SHP77 treated with DMSO at 0.1 percent for 48 hours (cell line): ENCODE data around the gene CHRNA1.

Experiments used
- DNase-seq: peaks from one replicate; lab custom pipeline; 2025; lab: John Stamatoyannopoulos, UW

CHRNA1 gene

DNA sequence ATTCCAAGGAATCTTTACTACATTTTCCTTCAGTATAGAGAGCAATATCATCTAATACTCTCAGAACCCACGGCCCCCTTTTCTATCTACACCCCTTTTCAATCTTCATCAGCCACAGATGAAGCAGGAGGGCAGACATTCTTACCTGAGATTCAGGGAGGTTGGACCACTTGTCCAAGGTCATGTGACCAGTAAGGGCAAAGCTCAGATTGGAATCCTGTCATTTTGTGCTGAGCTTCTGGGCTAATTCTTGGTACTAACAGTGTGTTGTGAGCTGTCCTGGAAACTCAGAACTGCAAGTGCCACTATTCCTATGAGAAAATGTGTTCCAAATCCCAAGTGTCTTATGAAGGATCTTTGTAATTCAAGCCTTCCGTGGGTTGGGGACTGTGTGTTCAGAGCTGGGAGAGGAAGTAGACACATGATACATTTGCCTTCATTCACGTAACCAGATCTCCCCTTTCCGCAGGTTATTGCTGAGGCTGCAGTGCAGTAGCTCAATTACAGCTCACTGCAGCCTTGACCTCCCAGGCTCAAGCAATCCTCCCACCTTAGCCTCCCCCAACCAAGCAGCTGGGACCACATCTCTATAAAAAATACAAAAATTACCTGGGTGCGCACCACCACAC is 3.3 kb downstream of the CHRNA1 start:
- DNase-seq = no peak

DNA sequence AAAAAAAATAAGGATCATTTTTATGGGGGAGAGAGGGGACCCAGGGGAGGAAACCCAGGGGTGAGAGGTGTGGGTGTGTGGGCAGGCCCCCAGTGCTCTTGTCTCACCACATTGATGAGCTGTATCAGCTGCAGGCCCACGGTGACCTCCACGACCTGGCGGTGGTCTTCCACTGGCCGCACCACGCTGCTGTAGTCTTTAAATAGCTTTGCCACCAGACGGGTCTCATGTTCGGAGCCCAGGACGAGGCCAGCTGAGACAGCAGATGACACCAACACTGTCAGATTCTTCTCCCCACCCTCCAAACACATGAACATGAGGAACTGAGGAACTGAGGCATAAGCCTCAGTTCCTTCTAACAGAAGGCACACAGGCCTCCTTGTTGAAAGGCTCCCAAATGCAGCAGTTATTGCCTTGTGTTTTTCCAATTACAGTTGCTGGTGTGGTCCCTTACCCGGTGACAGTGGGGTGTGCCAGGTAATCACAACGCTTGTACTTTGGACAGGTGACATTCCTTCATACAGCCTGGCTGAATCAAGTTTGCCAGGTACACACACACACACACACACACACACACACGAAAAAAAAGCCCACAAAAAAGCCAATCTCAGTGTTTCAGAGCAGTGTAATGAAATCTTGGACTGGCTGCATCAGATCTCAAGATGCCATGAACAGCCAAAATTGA is 4.7 kb downstream of the CHRNA1 start:
- DNase-seq = no peak

DNA sequence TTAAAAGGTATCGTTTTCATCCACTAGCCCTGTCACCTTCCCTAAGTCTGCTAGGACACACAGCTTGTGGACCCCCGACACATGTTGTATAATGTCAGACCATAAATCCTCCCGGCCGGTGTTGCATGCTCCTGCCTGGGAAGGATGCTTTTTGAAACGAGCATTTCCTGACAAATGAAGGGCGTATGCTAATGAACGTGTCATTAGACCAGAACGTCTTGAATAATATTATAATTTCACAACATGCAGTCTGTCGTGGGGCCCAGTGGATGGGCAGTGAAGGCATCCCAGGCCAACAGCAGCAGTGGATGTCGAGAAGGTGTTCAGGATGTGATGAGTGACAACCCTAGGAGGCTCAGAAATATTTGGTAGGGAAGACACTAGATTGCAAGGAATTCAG is 7.5 kb downstream of the CHRNA1 start:
- DNase-seq = no peak

DNA sequence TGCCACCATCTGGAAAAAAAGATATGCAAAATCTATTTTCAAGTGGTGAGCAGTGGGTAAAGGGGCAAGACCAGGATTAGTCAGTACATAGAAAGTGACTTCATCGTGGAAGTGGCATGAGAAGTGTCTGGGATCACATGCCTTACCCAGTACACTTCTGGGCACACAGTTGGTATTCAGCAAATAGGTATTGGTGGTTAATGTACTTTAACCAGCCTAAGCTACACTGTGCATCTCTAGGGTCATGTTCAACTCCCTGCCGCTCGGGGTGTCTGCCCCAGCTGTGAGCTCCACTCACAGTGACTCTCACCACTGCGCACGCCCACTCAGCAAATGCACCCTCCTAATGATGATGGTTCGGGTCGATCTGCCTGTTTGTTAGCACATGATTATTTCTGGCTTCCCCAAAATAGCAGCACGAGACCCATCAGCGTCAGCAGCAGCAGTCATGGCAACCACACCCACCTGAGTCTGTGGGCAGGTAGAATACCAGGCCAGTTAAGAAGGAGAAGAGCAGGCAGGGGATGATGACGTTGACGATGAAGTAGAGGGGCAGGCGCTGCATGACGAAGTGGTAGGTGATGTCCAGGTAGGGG is 11.1 kb downstream of the CHRNA1 start:
- no peak for DNase-seq

DNA sequence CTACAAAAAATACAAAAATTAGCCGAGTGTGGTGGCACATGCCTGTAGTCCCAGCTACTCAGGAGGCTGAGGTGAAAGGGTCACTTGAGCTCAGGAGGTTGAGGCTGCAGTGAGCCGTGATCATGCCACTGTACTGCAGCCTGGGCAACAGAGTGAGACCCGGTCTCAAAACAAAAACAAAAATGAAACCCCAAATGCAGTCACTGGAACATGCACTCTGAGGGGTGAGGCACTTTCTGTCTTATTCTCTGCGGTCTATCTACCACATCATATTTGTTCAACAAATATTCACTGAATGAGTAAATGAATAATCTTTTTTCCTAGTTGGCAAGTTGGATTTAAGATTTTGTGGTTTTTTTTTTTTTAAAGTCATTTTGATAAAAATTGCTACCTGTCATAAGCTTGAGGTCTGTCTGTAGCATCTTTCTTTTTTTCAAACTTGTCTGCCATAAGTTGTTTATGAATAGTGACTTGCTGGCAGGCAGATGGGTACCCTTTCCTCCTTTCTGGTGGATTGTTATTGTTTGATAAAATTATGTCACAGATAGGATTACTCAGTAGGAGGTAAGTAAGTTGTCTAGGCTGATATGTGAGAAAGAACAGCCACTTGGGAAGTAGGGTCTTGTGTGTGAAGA is 11.8 kb downstream of the CHRNA1 start:
- no peak for DNase-seq

DNA sequence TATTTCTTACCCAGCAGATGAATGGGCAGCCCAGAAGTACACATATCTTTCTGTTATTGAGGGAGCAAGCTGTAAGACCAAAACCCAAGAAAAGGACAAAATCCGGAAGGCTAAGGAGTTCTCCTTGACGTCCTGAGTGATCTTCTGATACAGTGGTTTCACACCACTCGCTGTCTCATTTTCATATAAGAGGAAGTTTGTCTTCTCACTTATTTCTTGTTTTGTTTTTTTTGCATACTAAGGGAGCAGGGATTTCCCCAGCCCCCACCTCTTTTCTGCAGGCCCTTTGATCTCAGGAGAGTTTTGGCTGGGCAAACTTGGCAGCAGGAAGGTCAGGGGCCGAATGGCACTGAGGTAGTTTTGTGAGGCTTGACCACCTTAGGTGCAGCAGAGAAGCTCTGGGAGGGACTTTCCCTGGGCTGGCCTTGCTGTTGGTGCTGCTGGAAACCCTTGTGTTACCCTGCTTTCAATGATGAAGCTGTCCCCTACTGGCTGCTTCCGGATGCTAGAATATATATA is 13.3 kb downstream of the CHRNA1 start:
- no peak for DNase-seq

DNA sequence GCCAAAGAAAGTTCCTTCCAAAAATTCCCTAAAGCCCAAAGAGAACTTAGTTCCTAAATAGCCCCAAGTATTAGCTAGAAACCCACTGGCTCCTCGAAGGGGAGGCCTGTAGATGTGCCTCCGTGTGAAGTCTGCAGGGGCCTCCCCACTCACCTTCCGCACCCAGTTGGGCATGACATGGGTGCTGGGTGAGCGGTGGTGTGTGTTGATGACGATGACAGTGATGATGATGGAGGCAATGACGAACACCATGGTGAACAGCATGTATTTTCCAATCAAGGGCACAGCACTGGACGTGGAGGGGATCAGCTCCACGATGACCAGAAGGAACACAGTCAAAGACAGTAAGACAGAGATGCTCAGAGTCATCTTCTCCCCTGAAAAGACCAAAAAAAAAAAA is 14.5 kb downstream of the CHRNA1 start:
- no peak for DNase-seq

DNA sequence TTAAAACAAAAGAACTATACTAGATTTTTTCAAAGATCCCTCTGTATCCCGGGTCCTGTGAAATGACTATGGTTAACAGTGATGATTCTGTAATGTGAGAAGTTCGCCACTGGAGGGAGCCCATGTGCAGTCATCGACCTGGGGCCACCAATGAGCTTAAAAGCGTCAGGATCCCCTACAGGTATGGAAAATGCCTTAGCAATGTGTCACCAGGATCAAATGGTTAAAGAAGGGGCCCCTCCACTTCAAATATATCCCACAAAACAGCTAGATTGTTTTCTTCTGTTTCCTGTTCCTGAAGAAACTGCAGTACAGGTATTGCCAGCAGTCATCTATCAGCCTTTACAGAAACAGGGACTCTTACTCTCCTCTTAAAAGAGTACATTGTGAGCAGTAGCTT is 15.3 kb downstream of the CHRNA1 start:
- no peak for DNase-seq

DNA sequence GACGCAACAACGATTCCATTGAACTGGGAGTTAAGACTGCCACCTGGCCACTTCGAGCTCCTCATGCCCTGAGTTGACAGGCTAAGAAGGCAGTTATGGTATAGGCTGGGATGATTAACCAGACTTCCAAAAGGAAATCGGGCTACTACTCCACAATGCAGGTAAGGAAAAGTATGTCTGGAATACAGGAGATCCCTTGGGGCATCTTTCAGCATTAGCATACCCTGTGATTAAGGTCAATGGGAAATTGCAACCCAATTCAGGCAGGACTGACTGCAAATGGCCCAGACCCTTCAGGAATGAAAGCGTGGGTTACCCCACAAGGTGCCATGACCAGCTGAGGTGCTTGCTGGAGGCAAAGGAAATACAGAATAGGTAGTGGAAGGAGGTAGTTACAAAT is 19.1 kb downstream of the CHRNA1 start:
- DNase-seq = no peak

DNA sequence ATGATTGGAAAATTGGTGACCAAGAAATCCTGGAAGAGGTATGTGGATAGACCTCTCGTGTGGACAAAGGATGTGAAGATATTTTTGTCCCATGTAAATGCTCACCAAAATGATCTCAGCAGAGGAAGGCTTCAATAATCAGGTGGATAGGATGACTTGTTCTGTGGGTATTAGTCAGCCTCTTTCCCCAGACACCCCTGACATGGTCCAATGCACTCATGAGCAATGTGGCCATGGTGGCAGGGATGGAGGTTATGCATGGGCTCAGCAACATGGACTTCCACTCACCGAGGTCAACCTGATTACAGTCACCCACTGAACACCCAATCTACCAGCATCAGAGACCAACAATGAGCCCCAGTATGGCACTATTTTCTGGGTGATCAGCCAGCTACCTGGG is 20.2 kb downstream of the CHRNA1 start:
- DNase-seq = no peak

DNA sequence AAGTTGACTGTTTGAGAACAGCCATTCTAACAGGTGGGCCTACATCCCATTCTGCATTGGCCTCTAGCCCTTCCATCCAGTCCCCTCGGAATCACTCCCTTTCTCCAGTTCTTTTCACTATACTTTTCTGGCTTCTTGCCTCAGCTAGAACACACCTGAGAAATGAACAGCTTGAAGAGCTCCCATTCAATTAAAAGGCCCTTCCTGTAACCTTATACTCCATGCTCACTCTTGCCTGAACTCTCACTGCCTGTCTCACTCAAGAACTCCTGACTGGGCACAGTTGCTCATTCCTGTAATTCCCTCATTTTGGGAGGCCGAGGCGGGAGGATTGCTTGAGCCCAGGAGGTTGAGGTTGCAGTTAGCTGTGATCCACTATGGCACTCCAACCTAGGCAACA is 23.6 kb downstream of the CHRNA1 start:
- DNase-seq = no peak

DNA sequence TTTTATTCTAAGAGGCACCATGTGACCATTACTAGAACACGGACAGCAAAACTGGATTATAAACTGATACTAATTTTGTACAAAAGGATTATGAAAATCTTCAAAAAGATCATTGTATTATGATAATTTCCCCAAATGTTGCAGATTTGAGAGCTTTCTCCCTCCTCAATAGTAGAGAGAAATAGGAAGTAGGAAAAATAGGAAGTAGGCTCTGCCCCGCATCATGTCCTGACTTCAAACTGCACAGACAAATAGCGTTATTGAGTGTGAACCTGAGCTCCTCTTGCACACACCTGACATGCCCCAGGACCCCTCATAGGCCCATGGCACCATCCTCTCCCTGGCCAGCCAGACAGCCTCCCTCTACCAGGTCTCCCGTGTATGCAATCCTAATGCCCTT is 25.4 kb downstream of the CHRNA1 start:
- no peak for DNase-seq

DNA sequence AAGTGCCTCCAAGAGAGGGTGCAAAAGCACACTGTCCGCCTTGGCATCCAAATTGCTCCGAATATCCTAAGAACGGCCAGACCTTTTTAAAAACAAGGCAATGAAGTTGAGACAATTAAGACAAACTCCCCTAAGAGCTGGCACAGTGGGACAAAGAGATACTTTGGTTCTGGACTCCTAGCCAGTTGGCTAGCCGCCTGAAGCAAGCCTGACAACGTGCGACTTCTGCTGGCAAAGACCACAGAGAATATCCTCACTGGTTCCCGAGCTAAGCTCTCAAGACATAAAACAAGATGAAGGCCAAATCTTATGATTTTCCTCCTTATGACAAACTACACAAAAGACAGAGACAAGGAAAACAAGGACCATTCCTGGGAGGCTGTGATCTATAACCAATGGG is 32.7 kb downstream of the CHRNA1 start:
- DNase-seq = no peak

DNA sequence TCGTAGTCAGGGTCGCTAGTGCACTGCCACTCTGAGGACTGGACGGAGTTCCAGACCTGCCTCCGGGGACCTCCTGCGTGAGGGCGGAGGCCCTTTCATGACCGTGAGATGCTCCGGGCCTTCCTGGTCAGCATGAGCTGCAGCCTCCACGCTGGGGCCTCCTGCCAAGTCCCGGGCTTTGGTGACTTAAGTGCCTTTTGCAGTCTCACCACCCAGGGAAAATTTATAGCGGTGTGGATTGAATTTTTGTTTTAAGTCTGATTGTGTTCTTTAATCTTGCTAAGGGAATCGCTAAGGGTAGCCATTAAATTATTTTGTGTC is 33.6 kb downstream of the CHRNA1 start:
- DNase-seq = no peak

DNA sequence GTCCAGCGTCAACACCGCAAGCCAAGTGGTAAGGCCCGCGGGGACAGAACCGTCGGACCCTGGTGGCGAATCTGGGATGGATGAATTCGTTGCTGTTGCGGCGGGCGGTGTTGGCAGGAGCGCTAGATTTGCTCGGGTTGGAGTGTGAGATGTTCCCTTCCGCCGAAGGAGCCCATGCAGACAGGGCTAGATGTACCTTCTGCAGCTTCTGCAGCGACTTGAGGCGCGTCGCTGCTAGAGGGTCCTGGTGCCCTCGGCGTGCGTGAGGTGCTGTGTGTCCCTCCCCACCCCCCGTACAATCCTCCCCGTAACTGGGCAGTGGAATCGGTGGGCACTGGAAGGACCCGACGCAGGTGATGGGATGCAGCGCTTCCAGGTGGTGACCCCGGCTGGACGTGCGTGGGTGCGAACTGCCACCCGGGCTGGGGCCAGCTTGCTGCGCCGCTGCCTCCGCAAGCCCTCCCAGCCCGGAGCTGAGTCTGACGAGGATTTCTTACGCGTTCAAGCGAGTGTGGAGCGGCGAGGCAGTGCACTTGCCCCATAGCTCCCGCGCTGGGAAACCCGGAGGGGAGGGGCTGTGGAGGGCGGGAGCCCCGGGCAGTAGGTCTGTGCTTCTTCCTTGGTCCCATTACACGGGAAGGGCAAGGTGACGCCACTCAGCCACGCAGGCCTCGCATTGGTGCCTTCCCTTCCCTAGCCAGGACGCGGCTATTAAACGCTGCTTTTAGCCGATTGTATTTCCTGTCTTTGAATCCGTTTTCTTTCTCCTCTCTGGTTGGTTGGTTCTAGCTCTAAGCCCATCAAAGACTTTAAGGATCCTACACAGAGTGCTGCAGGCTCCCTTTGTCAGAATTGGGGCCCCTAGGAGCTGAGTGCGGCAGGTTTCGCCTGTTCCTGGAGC is 34.2 kb downstream of the CHRNA1 start:
- no peak for DNase-seq

DNA sequence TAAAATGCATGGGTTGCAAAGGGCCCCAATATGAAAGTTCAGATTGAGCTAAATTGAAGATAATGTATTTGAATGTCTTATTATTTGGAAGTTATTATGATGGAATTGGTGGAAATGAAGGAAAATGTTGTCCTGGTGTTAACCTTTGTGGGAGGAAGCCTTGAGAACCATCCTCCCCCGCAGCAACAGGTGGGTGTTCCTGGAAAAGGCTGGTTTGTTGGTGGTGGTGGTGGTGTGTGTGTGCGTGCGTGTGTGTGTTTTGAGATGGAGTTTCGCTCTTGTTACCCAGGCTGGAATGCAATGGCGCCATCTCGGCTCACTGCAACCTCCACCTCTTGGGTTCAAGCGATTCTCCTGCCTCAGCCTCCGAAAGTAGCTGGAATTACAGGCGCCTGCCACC is 36.2 kb downstream of the CHRNA1 start:
- DNase-seq = no peak

DNA sequence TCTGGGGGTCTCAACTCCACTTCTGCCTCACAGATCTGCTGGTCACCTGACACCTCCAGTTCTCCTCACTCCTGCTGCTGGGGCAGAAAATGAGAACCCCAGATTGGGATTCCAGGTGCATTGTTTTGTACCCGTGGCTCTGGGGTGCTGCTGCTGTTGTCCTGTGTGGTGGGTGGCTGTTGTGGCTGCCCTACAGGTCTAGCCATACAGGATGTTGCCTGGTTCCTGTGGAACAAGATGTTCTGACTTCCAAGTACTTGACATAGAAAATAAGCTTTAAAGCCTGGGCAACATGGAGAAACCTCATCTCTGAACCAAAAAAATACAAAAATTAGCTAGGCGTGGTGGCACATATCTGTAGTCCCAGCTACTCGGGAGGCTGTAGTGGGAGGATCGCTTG is 38.1 kb downstream of the CHRNA1 start:
- DNase-seq = no peak

DNA sequence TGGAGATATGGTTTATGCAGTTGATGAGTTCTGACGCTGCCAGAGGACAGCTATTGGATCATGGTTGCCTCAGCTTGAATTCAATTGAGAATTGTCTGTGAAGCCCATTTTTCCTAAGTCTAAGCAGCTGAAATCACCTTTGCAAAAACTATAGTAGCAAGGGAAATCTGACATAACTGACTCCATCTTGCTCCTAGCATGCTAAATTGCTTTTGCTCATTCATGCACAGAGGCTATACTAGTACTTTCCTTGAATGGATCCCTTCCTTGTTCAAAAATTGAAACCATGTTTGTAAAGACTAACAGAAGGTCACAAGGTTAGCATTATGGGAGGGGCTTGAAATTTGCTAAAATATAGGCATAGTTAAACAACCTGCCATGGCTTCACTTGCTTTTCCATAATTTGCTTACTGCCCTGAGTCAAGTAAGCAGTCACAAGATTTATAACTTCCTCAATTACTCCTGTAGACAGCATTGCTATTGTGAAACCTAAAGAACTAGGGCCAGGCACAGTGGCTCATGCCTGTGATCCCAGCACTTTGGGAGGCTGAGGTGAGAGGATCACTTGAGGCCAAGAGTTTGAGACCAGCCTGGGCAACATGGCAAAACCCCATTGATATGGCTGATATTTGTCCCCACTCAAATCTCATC is 41.2 kb downstream of the CHRNA1 start:
- DNase-seq = no peak

DNA sequence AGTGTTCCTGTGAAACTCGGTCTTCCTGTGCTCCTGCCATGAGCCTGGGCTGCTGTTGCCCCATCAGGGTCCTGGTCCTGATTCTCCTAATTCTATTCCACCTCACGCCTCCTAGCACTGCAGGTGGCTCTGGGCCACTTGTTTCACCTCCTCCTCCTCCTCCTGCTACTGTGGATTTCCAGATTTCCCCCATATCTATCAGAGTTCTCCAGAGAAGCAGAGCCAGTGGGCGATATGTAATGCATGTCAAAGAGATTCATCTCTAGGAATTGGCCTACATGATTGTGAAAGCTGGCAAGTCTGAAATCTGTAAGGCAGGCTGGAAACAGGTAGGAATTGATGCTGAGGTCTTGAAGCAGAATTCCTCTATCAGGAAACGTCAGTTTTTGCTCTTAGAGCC is 45.3 kb downstream of the CHRNA1 start:
- DNase-seq = no peak

DNA sequence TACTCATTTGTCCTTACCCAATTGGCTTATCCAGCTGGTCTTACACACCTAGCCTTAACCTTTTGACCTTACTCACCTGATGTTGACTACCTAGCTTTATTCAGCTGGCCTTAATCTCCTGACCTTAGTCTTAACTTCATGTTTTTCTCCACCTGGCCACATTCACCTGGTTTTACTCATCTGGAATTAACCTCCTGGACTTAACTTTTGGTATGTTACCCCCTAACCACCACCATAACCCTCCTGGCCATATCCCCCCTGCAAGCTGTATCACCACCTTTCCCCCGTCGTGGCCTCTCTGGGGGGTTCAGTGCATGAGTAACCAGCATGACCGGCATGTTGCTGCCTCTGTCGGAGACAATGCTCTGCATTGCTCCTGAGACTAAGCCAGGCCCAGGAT is 45.7 kb downstream of the CHRNA1 start:
- no peak for DNase-seq

DNA sequence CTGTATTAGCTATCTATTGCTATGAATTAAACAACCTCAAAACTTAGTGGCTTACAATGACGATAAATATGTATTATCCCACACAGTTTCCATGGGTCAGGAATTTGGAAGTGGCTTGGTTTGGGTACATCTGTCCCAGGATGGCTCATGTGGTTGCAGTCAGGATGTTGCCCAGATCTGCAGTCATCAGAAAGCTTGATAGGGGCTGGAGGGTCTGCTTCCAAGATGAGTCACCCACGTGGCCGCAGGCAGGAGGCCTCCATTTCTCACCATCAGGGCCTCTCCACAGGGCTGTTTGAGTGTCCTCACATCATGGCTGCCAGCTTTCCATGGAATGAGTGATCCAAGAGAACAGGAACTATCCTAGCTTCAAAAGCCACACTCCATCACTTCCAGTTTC is 46.4 kb downstream of the CHRNA1 start:
- DNase-seq = no peak

DNA sequence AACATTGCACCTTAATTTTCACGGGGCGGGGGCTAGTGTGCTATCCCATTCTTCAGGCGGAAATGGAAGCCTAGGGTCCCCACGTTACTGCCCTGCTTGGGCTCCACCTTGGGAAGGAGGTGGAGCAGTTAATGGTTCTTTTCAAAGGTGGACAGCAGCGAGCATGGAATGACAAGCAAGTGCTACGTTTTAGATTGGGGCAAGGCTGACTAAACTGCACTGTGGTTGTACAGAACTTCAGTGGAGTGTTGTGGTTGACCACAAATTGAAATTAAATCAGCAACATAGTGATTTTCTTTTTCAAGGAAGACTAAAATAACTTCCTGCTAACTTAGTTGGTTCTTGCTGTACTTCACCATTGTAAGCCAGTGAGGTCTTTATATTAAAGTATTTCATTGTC is 47.0 kb downstream of the CHRNA1 start:
- DNase-seq = no peak
